Peyer's patch (tissue), 4 donors: Measurements from ENCODE around the gene FARSB.

Source experiments
- CTCF ChIP-seq, 6 experiments: fragments of 450-650 bp in 4 of 6; fragments of 200-600 bp in 2 of 6; sonication (generic) in 1 of 6; IDR thresholded peaks; one replicate each; pipeline ENCODE4 v1.5.1; 2017 to 2019; ENCODE audit warnings: antibody characterized with exemption in 6 of 6, mild to moderate bottlenecking in 3 of 6, moderate library complexity in 1 of 6
- POLR2A ChIP-seq, 2 donors: fragments of 450-650 bp; IDR thresholded peaks; one replicate each; pipeline ENCODE4 v1.5.1; 2017; ENCODE audit warnings: antibody characterized with exemption in 2 of 2, mild to moderate bottlenecking in 2 of 2, moderate library complexity in 2 of 2

- TF ChIP-seq POLR2A (IDR thresholded peaks at IDR 0.05) (no peak), CTCF (IDR thresholded peaks at IDR 0.05) (no peak)
Observed at GRCh38 chr2:222598611-222599010, 57.3 kb downstream of the FARSB start.
